SK-N-SH treated with all-trans-retinoic acid at 6 μM for 48 hours (cell line): ENCODE results near the gene ST14.

ENCODE experiments used
- OSR1 ChIP-seq: fragments of 250-450 bp; sonication (Bioruptor Pico); IDR thresholded peaks from 2 replicates; pipeline ENCODE4 v1.8.0; 2022; ENCODE audit warnings: moderate library complexity, mild to moderate bottlenecking, inconsistent platforms
- TCF4 ChIP-seq: fragments of 250-450 bp; sonication (Bioruptor Pico); IDR thresholded peaks from 2 replicates; pipeline ENCODE4 v1.8.0; 2021; ENCODE audit warnings: mild to moderate bottlenecking, moderate library complexity, borderline replicate concordance
- ZFP3 ChIP-seq: fragments of 250-450 bp; sonication (Bioruptor Pico); IDR thresholded peaks from 2 replicates; pipeline ENCODE4 v1.5.0; 2020; ENCODE audit warnings: mild to moderate bottlenecking, moderate library complexity
- ZNF565 ChIP-seq: fragments of 450-650 bp; formaldehyde crosslinking; conservative IDR thresholded peaks from 2 replicates; pipeline ENCODE4 v1.5.0; 2020; ENCODE audit warnings: low read depth, mild to moderate bottlenecking, moderate library complexity

- TF ChIP-seq ZFP3 (CRISPR knock-in tag) (no peak), OSR1 (no peak), TCF4 (CRISPR knock-in tag) (no peak), ZNF565 (no peak)
Measured at GRCh38 chr11:130139401-130139800, 20.2 kb upstream of the ST14 start.
